H9 (cell line): ENCODE results near the gene RNF217. TPM values are rescaled to one million over a fixed set of nuclear protein-coding genes. Genes with fewer than 3 reads are reported as not detected.
A peak's percentile ranks its signal among the peaks of the same experiment; 100 is the strongest.

Source experiments
- DNase-seq: peaks from one replicate; pipeline ENCODE4 v3.0.0-alpha.2; 2017
- H2AFZ ChIP-seq: one replicate; pipeline ENCODE4 v1.6.1; 2013; ENCODE audit warnings: mild to moderate bottlenecking, low read length, control low read depth, moderate library complexity
- H2AK5ac ChIP-seq: 2 replicates; pipeline ENCODE4 v1.6.1; 2013; ENCODE audit warnings: low read length, control low read depth, mixed read lengths; ENCODE audit not compliant: insufficient read length
- H2BK120ac ChIP-seq: one replicate; pipeline ENCODE4 v1.6.1; 2013; ENCODE audit warnings: low read depth, mild to moderate bottlenecking, low read length, control low read depth, inconsistent platforms; ENCODE audit not compliant: poor library complexity, severe bottlenecking
- H2BK12ac ChIP-seq: 2 replicates; pipeline ENCODE4 v1.6.1; 2013; ENCODE audit warnings: low read length, control low read depth, mixed read lengths, low read depth; ENCODE audit not compliant: insufficient read length
- H2BK15ac ChIP-seq: 2 replicates; pipeline ENCODE4 v1.6.1; 2013; ENCODE audit warnings: low read depth, low read length, control low read depth
- H2BK20ac ChIP-seq: one replicate; pipeline ENCODE4 v1.6.1; 2013; ENCODE audit warnings: low read depth, mild to moderate bottlenecking, low read length, control low read depth, inconsistent platforms; ENCODE audit not compliant: poor library complexity, severe bottlenecking
- H2BK5ac ChIP-seq: 2 replicates; pipeline ENCODE4 v1.6.1; 2013; ENCODE audit warnings: low read length, control low read depth, mixed read lengths; ENCODE audit not compliant: insufficient read length
- H3K14ac ChIP-seq: 2 replicates; pipeline ENCODE4 v1.6.1; 2013; ENCODE audit warnings: low read length, control low read depth; ENCODE audit not compliant: insufficient read depth
- H3K18ac ChIP-seq: 2 replicates; pipeline ENCODE4 v1.6.1; 2013; ENCODE audit warnings: low read depth, mild to moderate bottlenecking, mixed read lengths, low read length, control low read depth; ENCODE audit not compliant: insufficient read length
- H3K23ac ChIP-seq: 2 replicates; pipeline ENCODE4 v1.6.1; 2013; ENCODE audit warnings: low read length, control low read depth, mixed read lengths, low read depth; ENCODE audit not compliant: insufficient read length
- H3K23me2 ChIP-seq: 2 replicates; pipeline ENCODE4 v1.6.1; 2013; ENCODE audit warnings: low read depth, mild to moderate bottlenecking, mixed read lengths, low read length, control low read depth; ENCODE audit not compliant: insufficient read length, poor library complexity, severe bottlenecking
- H3K27ac ChIP-seq: 2 replicates; pipeline ENCODE4 v1.5.1; 2013; ENCODE audit warnings: low read length, control low read depth, mixed read lengths, low read depth; ENCODE audit not compliant: insufficient read length
- H3K27me3 ChIP-seq: 2 replicates; pipeline ENCODE4 v1.6.1; 2013; ENCODE audit warnings: low read length, control low read depth, inconsistent platforms; ENCODE audit not compliant: insufficient read depth
- H3K4ac ChIP-seq: 2 replicates; pipeline ENCODE4 v1.6.1; 2013; ENCODE audit warnings: low read depth, mild to moderate bottlenecking, control low read depth, inconsistent platforms, low read length, moderate library complexity
- H3K4me1 ChIP-seq: 2 replicates; pipeline ENCODE4 v1.6.1; 2013; ENCODE audit warnings: low read length, control low read depth, inconsistent platforms; ENCODE audit not compliant: insufficient read depth
- H3K4me2 ChIP-seq: 2 replicates; pipeline ENCODE4 v1.6.1; 2013; ENCODE audit warnings: low read length, control low read depth, mixed read lengths; ENCODE audit not compliant: insufficient read length, insufficient read depth
- H3K56ac ChIP-seq: 2 replicates; pipeline ENCODE4 v1.6.1; 2013; ENCODE audit warnings: low read depth, mild to moderate bottlenecking, mixed read lengths, low read length, control low read depth; ENCODE audit not compliant: insufficient read length
- H3K79me1 ChIP-seq: 2 replicates; pipeline ENCODE4 v1.6.1; 2013; ENCODE audit warnings: low read depth, mild to moderate bottlenecking, moderate library complexity, low read length, control low read depth, inconsistent platforms; ENCODE audit not compliant: insufficient read depth, poor library complexity, severe bottlenecking
- H3K79me2 ChIP-seq: 2 replicates; pipeline ENCODE4 v1.6.1; 2013; ENCODE audit warnings: low read length, control low read depth, inconsistent platforms; ENCODE audit not compliant: insufficient read depth
- H3K9ac ChIP-seq: 2 replicates; pipeline ENCODE4 v1.6.1; 2013; ENCODE audit warnings: low read length, control low read depth, mixed read lengths; ENCODE audit not compliant: insufficient read length; ENCODE audit errors: extremely low read depth
- H3K9me3 ChIP-seq: one replicate; pipeline ENCODE4 v1.6.1; 2013; ENCODE audit warnings: low read depth, low read length, inconsistent platforms; ENCODE audit not compliant: control insufficient read depth
- H3T11ph ChIP-seq: one replicate; pipeline ENCODE4 v1.6.1; 2013; ENCODE audit warnings: mild to moderate bottlenecking, low read length, control low read depth, inconsistent platforms
- H4K20me1 ChIP-seq: one replicate; pipeline ENCODE4 v1.6.1; 2013; ENCODE audit not compliant: control insufficient read depth, insufficient read length, insufficient read depth
- H4K5ac ChIP-seq: 2 replicates; pipeline ENCODE4 v1.6.1; 2013; ENCODE audit warnings: low read depth, mild to moderate bottlenecking, mixed read lengths, low read length, control low read depth; ENCODE audit not compliant: insufficient read length
- H4K8ac ChIP-seq: replicated peaks from 2 replicates; pipeline ENCODE4 v1.6.1; 2013; ENCODE audit warnings: low read length, control low read depth, mixed read lengths, low read depth; ENCODE audit not compliant: insufficient read length
- H4K91ac ChIP-seq: 2 replicates; pipeline ENCODE4 v1.6.1; 2013; ENCODE audit warnings: low read depth, mild to moderate bottlenecking, moderate library complexity, mixed read lengths, low read length, control low read depth; ENCODE audit not compliant: insufficient read length
- H3K27ac Mint-ChIP-seq, 3 experiments: 2 replicates in 2 of 3; 3 replicates in 1 of 3; pipeline ENCODE4 v1.8.0; 2020 to 2021; ENCODE audit warnings: mixed read lengths in 3 of 3, mild to moderate bottlenecking in 1 of 3, moderate library complexity in 1 of 3
- H3K27me3 Mint-ChIP-seq: 2 replicates; pipeline ENCODE4 v1.8.0; 2021; ENCODE audit warnings: low read depth, mild to moderate bottlenecking, moderate library complexity, mixed read lengths
- H3K36me3 Mint-ChIP-seq, 3 experiments: 2 replicates in 2 of 3; 3 replicates in 1 of 3; pipeline ENCODE4 v1.8.0; 2020 to 2021; ENCODE audit warnings: low read depth in 3 of 3, mixed read lengths in 3 of 3; ENCODE audit not compliant: insufficient read depth in 1 of 3
- H3K4me1 Mint-ChIP-seq, 2 experiments: 2 replicates each; pipeline ENCODE4 v1.8.0; 2020; ENCODE audit warnings: mixed read lengths in 2 of 2
- H3K4me3 Mint-ChIP-seq, 2 experiments: 2 replicates in 1 of 2; 3 replicates in 1 of 2; pipeline ENCODE4 v1.8.0; 2020 to 2021; ENCODE audit warnings: mild to moderate bottlenecking in 2 of 2, mixed read lengths in 2 of 2, moderate library complexity in 1 of 2
- H3K9me3 Mint-ChIP-seq, 2 experiments: 2 replicates in 1 of 2; 3 replicates in 1 of 2; pipeline ENCODE4 v1.8.0; 2020; ENCODE audit warnings: mild to moderate bottlenecking in 2 of 2, mixed read lengths in 2 of 2, moderate library complexity in 1 of 2
- CTCF ChIP-seq: fragments of 200-600 bp; sonication (generic); conservative IDR thresholded peaks from 3 replicates; pipeline ENCODE4 v1.8.0; 2021; ENCODE audit warnings: antibody characterized with exemption, mild to moderate bottlenecking
- WGBS: extraction: QIAGEN DNeasy Blood & Tissue Kit; methylation state at CpG from one replicate; pipeline ENCODE4 v1.1.7; 2013; ENCODE audit warnings: missing lambda C conversion rate, low lambda C conversion rate, mixed read lengths; ENCODE audit not compliant: insufficient read length; ENCODE audit errors: extremely low coverage; 5-methylcytosine and 5-hydroxymethylcytosine counted together
- total RNA-seq: library from RNA; stranded (reverse); gene quantifications from 2 replicates; pipeline ENCODE4 v1.2.1, GENCODE V29; 2021

RNF217 gene
- total RNA-seq, 1 experiment from 2014 or later, result 9.6 TPM

GRCh38 chr6:124962639-124963415, 590 bp downstream of the RNF217 start:
- H3K79me2 ChIP-seq, result no peaks in the 10 kb centered on the region
- Mint-ChIP-seq H3K9me3 (no peaks in the 10 kb centered on the region; a peak in 2 of 5 replicates), H3K4me1 (peaks cover 25 to 32% of the 10 kb centered on the region in 2 experiments), H3K4me3 (peak overlapping the region; percentile 86 to 88), H3K36me3 (peaks cover 0 to 5% (median 3%) of the 10 kb centered on the region in 3 experiments; a peak in 4 of 7 replicates), H3K27ac (peak overlapping the region in 1 of 3 experiments; percentile 17; a peak in 4 of 7 replicates), H3K27me3 (peaks cover 21% of the 10 kb centered on the region)
- peak; percentile 66 for DNase-seq
- H3K23me2 ChIP-seq, result peaks cover 9% of the 10 kb centered on the region
- H3K27me3 ChIP-seq, result no peaks in the 10 kb centered on the region
- H2BK120ac ChIP-seq, result no peak overlapping the region
- H3K4me1 ChIP-seq, result peaks cover 3% of the 10 kb centered on the region; the same call in 1 of the 2 replicates
- H4K91ac ChIP-seq, result no peak overlapping the region
- H3K14ac ChIP-seq, result peak overlapping the region; percentile 72
- no peak overlapping the region for H4K8ac ChIP-seq
- peak overlapping the region; percentile 59 for H3K4me2 ChIP-seq
- H3T11ph ChIP-seq, result no peak overlapping the region
- H3K9me3 ChIP-seq, result no peaks in the 10 kb centered on the region
- H4K5ac ChIP-seq, result no peak overlapping the region
- H3K56ac ChIP-seq, result no peak overlapping the region
- no peak overlapping the region for H2BK12ac ChIP-seq
- TF ChIP-seq CTCF, result no peak
- H3K4ac ChIP-seq, result no peak overlapping the region
- H3K23ac ChIP-seq, result no peak overlapping the region
- no peak overlapping the region for H2BK20ac ChIP-seq
- H2AK5ac ChIP-seq, result no peak overlapping the region
- no peaks in the 10 kb centered on the region for H3K79me1 ChIP-seq
- no peak overlapping the region for H2BK5ac ChIP-seq
- H3K27ac ChIP-seq, result no peak overlapping the region
- H2BK15ac ChIP-seq, result no peak overlapping the region
- H3K9ac ChIP-seq, result peak overlapping the region; percentile 25
- WGBS, result no CpG with 5 or more reads among the region's 65 CpGs
- H3K18ac ChIP-seq, result peak overlapping the region; percentile 65
- no peak overlapping the region for H2AFZ ChIP-seq
- H4K20me1 ChIP-seq, result no peaks in the 10 kb centered on the region
